ENCODE measurements around the gene VAV3.
A peak's percentile ranks its signal among the peaks of the same experiment; 100 is the strongest.

VAV3 gene

DNA sequence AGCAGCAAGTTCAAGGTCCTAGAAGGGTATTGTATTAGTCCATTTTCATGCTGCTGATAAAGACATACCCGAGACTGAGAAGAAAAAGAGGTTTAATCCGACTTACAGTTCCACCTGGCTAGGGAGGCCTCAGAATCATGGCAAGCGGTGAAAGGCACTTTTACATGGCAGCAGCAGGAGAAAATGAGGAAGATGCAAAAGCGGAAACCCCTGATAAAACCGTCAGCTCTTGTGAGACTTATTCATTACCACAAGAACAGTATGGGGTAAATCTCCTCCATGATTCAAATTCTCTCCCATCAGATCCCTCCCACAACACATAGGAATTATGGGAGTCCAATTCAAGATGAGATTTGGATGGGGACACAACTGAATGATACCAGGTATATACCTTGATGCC, 414.6 kb downstream of the VAV3 start:
- Mint-ChIP-seq H3K27ac (no peak overlapping the region), H3K4me1 (ENCODE audit: low read depth) (no peaks in the 10 kb centered on the region), H3K27me3 (no peaks in the 10 kb centered on the region), H3K9me3 (no peaks in the 10 kb centered on the region), H3K36me3 (ENCODE audit: low read depth) (no peaks in the 10 kb centered on the region), H3K4me3 (no peak overlapping the region)
- intact Hi-C loops (cut with micrococcal nuclease), result no loop called here

DNA sequence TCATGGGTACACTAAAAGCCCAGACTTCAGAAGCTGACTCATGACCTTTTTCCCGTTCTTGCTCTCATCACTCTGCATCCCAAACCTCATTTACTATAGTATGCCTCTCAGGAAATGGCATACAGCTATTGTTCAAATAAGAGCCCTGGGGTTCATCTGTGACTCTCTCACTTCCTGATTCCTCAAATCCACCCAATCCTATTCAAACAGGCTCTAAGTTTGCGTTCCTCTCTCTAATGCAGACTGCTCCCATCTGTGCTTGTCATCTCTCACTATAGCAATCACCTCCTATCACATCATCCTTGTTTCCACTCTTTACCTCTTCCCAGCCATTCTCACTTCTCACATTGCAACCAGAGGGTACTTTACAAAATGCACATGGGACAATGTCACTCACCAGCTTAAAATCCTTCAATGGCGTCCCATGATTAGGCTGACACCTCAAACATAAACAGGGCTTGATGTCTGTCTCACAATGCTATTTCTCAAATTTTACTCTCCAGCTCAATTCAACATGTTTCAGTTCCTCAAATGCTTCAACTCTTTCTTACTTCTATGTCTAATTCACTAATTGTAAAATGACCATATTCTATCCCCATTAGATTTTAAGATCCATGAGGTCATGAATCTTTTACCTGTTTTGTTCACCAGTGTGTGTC, 415.7 kb downstream of the VAV3 start:
- Mint-ChIP-seq H3K27ac (no peak overlapping the region), H3K9me3 (no peaks in the 10 kb centered on the region), H3K27me3 (no peaks in the 10 kb centered on the region), H3K4me1 (ENCODE audit: low read depth) (no peaks in the 10 kb centered on the region), H3K36me3 (ENCODE audit: low read depth) (no peaks in the 10 kb centered on the region), H3K4me3 (no peak overlapping the region)
- intact Hi-C loops (cut with micrococcal nuclease), result no loop called here

GRCh38 chr1:107548276-107548675, 416.7 kb downstream of the VAV3 start:
- H3K27me3 Mint-ChIP-seq, result no peaks in the 10 kb centered on the region
- no peaks in the 10 kb centered on the region for H3K4me1 Mint-ChIP-seq (ENCODE audit: low read depth)
- intact Hi-C loops (cut with micrococcal nuclease), result no loop called here
- H3K36me3 Mint-ChIP-seq (ENCODE audit: low read depth), result no peaks in the 10 kb centered on the region
- H3K9me3 Mint-ChIP-seq, result no peaks in the 10 kb centered on the region
- H3K27ac Mint-ChIP-seq, result no peak overlapping the region
- no peak overlapping the region for H3K4me3 Mint-ChIP-seq

- Mint-ChIP-seq H3K9me3 (no peaks in the 10 kb centered on the region), H3K27me3 (no peaks in the 10 kb centered on the region), H3K36me3 (ENCODE audit: low read depth) (no peaks in the 10 kb centered on the region), H3K4me1 (ENCODE audit: low read depth) (no peaks in the 10 kb centered on the region), H3K4me3 (no peak overlapping the region), H3K27ac (no peak overlapping the region)
- intact Hi-C loops (cut with micrococcal nuclease), result no loop called here
These were observed 417.4 kb downstream of the VAV3 start for GRCh38 chr1:107547363-107548155.

GRCh38 chr1:107546576-107546975, 418.4 kb downstream of the VAV3 start:
- no peaks in the 10 kb centered on the region for H3K27me3 Mint-ChIP-seq

DNA sequence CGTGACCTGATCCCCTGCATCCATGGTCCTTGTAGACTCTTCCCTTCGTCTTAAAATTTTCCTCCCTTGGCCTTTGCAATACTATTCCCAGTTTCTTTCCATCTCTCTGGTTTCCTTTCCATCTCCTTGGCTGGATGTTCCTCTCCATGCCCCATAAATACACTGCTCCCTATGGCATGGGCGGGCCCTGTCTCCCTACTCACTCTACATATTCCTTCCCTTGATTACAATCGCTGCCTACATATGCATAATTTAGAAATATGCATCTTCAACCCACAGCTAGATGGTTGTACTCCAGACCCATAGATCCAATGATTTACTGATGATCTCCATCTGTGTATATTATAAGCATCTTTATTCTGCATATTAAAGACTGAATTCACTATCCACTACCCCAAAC, 419.1 kb downstream of the VAV3 start:
- Mint-ChIP-seq H3K27ac (no peak overlapping the region), H3K27me3 (no peaks in the 10 kb centered on the region), H3K4me3 (no peak overlapping the region), H3K36me3 (ENCODE audit: low read depth) (no peaks in the 10 kb centered on the region), H3K4me1 (ENCODE audit: low read depth) (no peaks in the 10 kb centered on the region), H3K9me3 (no peaks in the 10 kb centered on the region)
- intact Hi-C loops (cut with micrococcal nuclease), result no loop called here

More at GRCh38 chr1:107546576-107546975, 418.4 kb downstream of the VAV3 start:
- H3K4me3 Mint-ChIP-seq, result no peak overlapping the region
- no peaks in the 10 kb centered on the region for H3K36me3 Mint-ChIP-seq (ENCODE audit: low read depth)
- intact Hi-C loops (cut with micrococcal nuclease), result no loop called here
- no peak overlapping the region for H3K27ac Mint-ChIP-seq
- no peaks in the 10 kb centered on the region for H3K9me3 Mint-ChIP-seq
- H3K4me1 Mint-ChIP-seq (ENCODE audit: low read depth), result no peaks in the 10 kb centered on the region

GRCh38 chr1:107545056-107545577, 419.9 kb downstream of the VAV3 start:
- H3K9me3 Mint-ChIP-seq, result no peaks in the 10 kb centered on the region
- intact Hi-C loops (cut with micrococcal nuclease), result no loop called here
- H3K4me1 Mint-ChIP-seq (ENCODE audit: low read depth), result no peaks in the 10 kb centered on the region
- H3K27me3 Mint-ChIP-seq, result no peaks in the 10 kb centered on the region
- no peaks in the 10 kb centered on the region for H3K36me3 Mint-ChIP-seq (ENCODE audit: low read depth)
- H3K27ac Mint-ChIP-seq, result no peak overlapping the region
- no peak overlapping the region for H3K4me3 Mint-ChIP-seq

DNA sequence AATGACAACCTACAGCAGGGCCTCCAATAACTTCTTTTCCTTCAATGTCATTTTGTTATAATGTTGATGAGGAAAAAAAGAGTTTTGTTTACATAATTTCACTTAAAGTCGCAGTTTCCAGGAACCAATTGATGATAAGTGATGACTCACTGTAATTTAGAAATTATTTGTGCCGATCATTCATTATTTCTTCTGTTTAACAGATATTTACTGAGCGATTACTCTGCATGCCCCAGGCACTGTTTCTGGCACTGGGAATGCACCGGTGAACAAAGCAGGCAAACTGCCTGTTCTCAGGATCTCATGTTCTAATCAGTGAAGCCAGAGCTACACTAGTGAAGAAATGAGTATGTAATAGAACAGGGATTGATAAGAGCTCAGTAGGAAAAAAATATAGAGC, 420.7 kb downstream of the VAV3 start:
- H3K4me3 Mint-ChIP-seq, result no peak overlapping the region
- intact Hi-C loops (cut with micrococcal nuclease), result no loop called here
- H3K27ac Mint-ChIP-seq, result no peak overlapping the region
- no peaks in the 10 kb centered on the region for H3K36me3 Mint-ChIP-seq (ENCODE audit: low read depth)
- H3K9me3 Mint-ChIP-seq, result no peaks in the 10 kb centered on the region
- no peaks in the 10 kb centered on the region for H3K4me1 Mint-ChIP-seq (ENCODE audit: low read depth)
- H3K27me3 Mint-ChIP-seq, result no peaks in the 10 kb centered on the region

GRCh38 chr1:107541412-107541811, 423.6 kb downstream of the VAV3 start:
- peaks cover 5% of the 10 kb centered on the region for H3K4me1 Mint-ChIP-seq (ENCODE audit: low read depth)
- H3K36me3 Mint-ChIP-seq (ENCODE audit: low read depth), result no peaks in the 10 kb centered on the region
- no peaks in the 10 kb centered on the region for H3K27me3 Mint-ChIP-seq
- H3K27ac Mint-ChIP-seq, result no peak overlapping the region
- intact Hi-C loops (cut with micrococcal nuclease), result no loop called here
- H3K4me3 Mint-ChIP-seq, result no peak overlapping the region
- H3K9me3 Mint-ChIP-seq, result no peaks in the 10 kb centered on the region

- no peaks in the 10 kb centered on the region for H3K36me3 Mint-ChIP-seq (ENCODE audit: low read depth)
- peaks cover 34% of the 10 kb centered on the region for H3K4me1 Mint-ChIP-seq (ENCODE audit: low read depth)
- H3K27me3 Mint-ChIP-seq, result no peaks in the 10 kb centered on the region
- H3K9me3 Mint-ChIP-seq, result no peaks in the 10 kb centered on the region
- no peak overlapping the region for H3K4me3 Mint-ChIP-seq
- no peak overlapping the region for H3K27ac Mint-ChIP-seq
- intact Hi-C loops (cut with micrococcal nuclease), result no loop called here
These were observed 426.5 kb downstream of the VAV3 start for GRCh38 chr1:107538502-107538901.

- H3K27me3 Mint-ChIP-seq, result no peaks in the 10 kb centered on the region
- intact Hi-C loops (cut with micrococcal nuclease), result no loop called here
- peaks cover 42% of the 10 kb centered on the region for H3K4me1 Mint-ChIP-seq (ENCODE audit: low read depth)
- no peaks in the 10 kb centered on the region for H3K9me3 Mint-ChIP-seq
- no peak overlapping the region for H3K4me3 Mint-ChIP-seq
- H3K36me3 Mint-ChIP-seq (ENCODE audit: low read depth), result no peaks in the 10 kb centered on the region
- H3K27ac Mint-ChIP-seq, result peak overlapping the region; percentile 30
These were observed 428.7 kb downstream of the VAV3 start for GRCh38 chr1:107536266-107536665.

- Mint-ChIP-seq H3K27ac (no peak overlapping the region), H3K4me1 (ENCODE audit: low read depth) (peaks cover 42% of the 10 kb centered on the region), H3K36me3 (ENCODE audit: low read depth) (no peaks in the 10 kb centered on the region), H3K4me3 (no peak overlapping the region), H3K9me3 (no peaks in the 10 kb centered on the region), H3K27me3 (no peaks in the 10 kb centered on the region)
- intact Hi-C loops (cut with micrococcal nuclease), result no loop called here
These were observed 429.9 kb downstream of the VAV3 start for GRCh38 chr1:107535091-107535490.

DNA sequence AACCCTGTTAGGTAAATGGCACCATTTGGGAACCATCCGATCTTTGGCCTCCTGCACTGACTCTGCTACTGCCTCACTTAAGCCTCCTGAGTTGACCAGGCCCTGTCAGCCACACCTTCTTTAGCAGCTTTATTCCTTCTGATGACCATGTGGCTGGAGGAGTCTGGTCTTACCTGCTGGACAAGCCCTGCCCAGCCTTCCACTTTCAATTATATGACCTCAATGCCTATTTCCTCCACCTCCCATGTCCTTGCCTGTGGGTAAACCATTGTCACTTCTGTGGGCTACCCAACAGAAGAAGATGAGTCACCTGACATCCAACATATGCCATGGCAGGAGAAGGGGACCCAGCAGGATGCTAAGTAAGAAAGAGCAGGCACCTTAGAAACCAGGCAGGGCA, 430.3 kb downstream of the VAV3 start:
- H3K9me3 Mint-ChIP-seq, result no peaks in the 10 kb centered on the region
- no peak overlapping the region for H3K4me3 Mint-ChIP-seq
- intact Hi-C loops (cut with micrococcal nuclease), result no loop called here
- no peaks in the 10 kb centered on the region for H3K27me3 Mint-ChIP-seq
- no peak overlapping the region for H3K27ac Mint-ChIP-seq
- no peaks in the 10 kb centered on the region for H3K36me3 Mint-ChIP-seq (ENCODE audit: low read depth)
- peaks cover 42% of the 10 kb centered on the region for H3K4me1 Mint-ChIP-seq (ENCODE audit: low read depth)

GRCh38 chr1:107533436-107533835, 431.5 kb downstream of the VAV3 start:
- no peak overlapping the region for H3K4me3 Mint-ChIP-seq
- H3K9me3 Mint-ChIP-seq, result no peaks in the 10 kb centered on the region
- no peaks in the 10 kb centered on the region for H3K36me3 Mint-ChIP-seq (ENCODE audit: low read depth)
- H3K27ac Mint-ChIP-seq, result no peak overlapping the region
- intact Hi-C loops (cut with micrococcal nuclease), result no loop called here
- no peaks in the 10 kb centered on the region for H3K27me3 Mint-ChIP-seq
- H3K4me1 Mint-ChIP-seq (ENCODE audit: low read depth), result peaks cover 42% of the 10 kb centered on the region
